ENCODE measurements around the gene TXNDC2. TPM values are rescaled to one million over a fixed set of nuclear protein-coding genes. Genes with fewer than 3 reads are reported as not detected.
A peak's percentile ranks its signal among the peaks of the same experiment; 100 is the strongest.

Gene TXNDC2
- total and polyA plus RNA-seq, 9 of the 15 experiments (the other 6 are each of a cell fraction or from before 2014, with no cell fraction given) = 1.2 to 4.9 (median 2.3) TPM

GRCh38 chr18:9928646-9929259 lies 43.0 kb downstream of the TXNDC2 start (continued):
- TF ChIP-seq GTF3C2 (IDR thresholded peaks at IDR 0.05; ENCODE audit: borderline replicate concordance, extremely low read depth, insufficient read length) (no peak), SMARCC2 (IDR thresholded peaks at IDR 0.05; ENCODE audit: low read depth) (no peak), NFIC (IDR thresholded peaks at IDR 0.05) (no peak), FOXJ3 (CRISPR knock-in tag; IDR thresholded peaks at IDR 0.05) (no peak), RUNX1 (IDR thresholded peaks at IDR 0.05; ENCODE audit: low read depth) (no peak)

DNA sequence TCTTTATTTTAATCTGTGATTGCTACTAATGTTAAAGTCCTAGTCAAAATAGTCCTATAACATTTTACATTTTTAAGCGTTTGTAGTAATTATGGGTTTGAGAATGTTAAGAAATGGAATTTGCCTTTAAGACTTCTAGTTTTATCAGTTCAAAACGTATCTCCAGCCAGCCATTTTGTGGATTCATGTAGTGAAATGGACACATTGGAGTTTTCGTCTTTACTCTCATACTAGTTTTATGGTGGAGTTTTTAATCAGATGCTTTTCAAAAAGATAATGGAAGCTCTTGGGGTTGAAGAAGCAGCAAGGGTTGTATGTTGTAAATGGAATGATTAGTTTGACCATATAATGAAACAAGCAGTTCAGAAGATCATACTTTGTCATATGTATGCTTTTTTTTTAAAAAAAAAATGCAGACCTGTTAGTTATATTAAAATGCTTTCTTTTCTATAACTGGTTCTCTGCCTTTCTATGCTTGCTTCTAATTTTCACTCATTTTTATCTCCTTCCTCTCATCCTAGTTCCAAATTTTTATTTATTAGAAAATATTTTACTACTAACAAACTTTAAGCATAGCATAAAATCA lies 44.6 kb downstream of the TXNDC2 start:
- ChIA-PET POLR2A (interaction anchor here (1.3 kb wide), 1 partner anchor 17 kb away, joined by 4 read pairs; the partner anchor contains the start of gene VAPA), CTCF (ENCODE audit: low intra/inter-chr PET ratio) (no interaction called here)
- no peaks in the 10 kb centered on the region for H3K27me3 ChIP-seq (ENCODE audit: control insufficient read depth in 2 of 2, insufficient read depth in 2 of 2, low read length in 2 of 2)
- peak overlapping the region; percentile 69; the same call in 2 of the 3 replicates for H3K27ac ChIP-seq (ENCODE audit: extremely low read depth, low read depth, low read length)
- WGBS (ENCODE audit: insufficient coverage, low coverage, missing lambda C conversion rate) = 8% methylated on average over 3 of the region's 3 CpGs
- BruUV-seq (replicated peaks) = no TSS peak
- H3K9me1 ChIP-seq (ENCODE audit: control insufficient read depth, insufficient read depth, low read length) = no peaks in the 10 kb centered on the region
- peaks cover 63% of the 10 kb centered on the region for H3K36me3 ChIP-seq (ENCODE audit: control insufficient read depth, insufficient read depth, low read length)
- H3K9ac ChIP-seq (ENCODE audit: insufficient read depth in 1 of 2, low read depth in 2 of 2, low read length in 2 of 2) = peak overlapping the region in 1 of 2 experiments; percentile 58; a peak in 2 of 4 replicates
- FAIRE-seq = no peak
- no peak for DNase-seq (ENCODE audit: extremely low read depth in 1 of 4, low spot score in 3 of 4)
- in situ Hi-C loops (cut with MboI) (no loop called here), intact Hi-C loops (cut with micrococcal nuclease) (loop anchor here (1.0 kb wide), 1 partner anchor 15 kb away; no protein-coding TSS in a partner anchor)
- peaks cover 4 to 58% of the 10 kb centered on the region in 2 experiments; a peak in 4 of 5 replicates for H3K4me1 ChIP-seq (replicated peaks in 1 of 2; ENCODE audit: control insufficient read depth in 2 of 2, insufficient read depth in 2 of 2, low read length in 2 of 2)
- no peak overlapping the region for H3K4me3 ChIP-seq
- peak overlapping the region; percentile 42 for H3K4me2 ChIP-seq (ENCODE audit: insufficient read depth, low read length)
- ATAC-seq = no peak
- H3K9me3 ChIP-seq (replicated peaks; ENCODE audit: control insufficient read depth, insufficient read depth, low read depth, low read length) = no peaks in the 10 kb centered on the region; the same call in 1 of the 2 replicates
- H2AFZ ChIP-seq (ENCODE audit: low read depth, low read length) = no peak overlapping the region
- H3K79me2 ChIP-seq (ENCODE audit: control insufficient read depth, insufficient read depth, low read length) = peaks cover 99% of the 10 kb centered on the region
- peaks cover 16% of the 10 kb centered on the region for H4K20me1 ChIP-seq (replicated peaks; ENCODE audit: control insufficient read depth, insufficient read depth, low read length)
- TF ChIP-seq MAFF (IDR thresholded peaks at IDR 0.05; ENCODE audit: low read length) = no peak
- no peak for TF ChIP-seq TARDBP (IDR thresholded peaks at IDR 0.05)
- TF ChIP-seq, protein P1, sequence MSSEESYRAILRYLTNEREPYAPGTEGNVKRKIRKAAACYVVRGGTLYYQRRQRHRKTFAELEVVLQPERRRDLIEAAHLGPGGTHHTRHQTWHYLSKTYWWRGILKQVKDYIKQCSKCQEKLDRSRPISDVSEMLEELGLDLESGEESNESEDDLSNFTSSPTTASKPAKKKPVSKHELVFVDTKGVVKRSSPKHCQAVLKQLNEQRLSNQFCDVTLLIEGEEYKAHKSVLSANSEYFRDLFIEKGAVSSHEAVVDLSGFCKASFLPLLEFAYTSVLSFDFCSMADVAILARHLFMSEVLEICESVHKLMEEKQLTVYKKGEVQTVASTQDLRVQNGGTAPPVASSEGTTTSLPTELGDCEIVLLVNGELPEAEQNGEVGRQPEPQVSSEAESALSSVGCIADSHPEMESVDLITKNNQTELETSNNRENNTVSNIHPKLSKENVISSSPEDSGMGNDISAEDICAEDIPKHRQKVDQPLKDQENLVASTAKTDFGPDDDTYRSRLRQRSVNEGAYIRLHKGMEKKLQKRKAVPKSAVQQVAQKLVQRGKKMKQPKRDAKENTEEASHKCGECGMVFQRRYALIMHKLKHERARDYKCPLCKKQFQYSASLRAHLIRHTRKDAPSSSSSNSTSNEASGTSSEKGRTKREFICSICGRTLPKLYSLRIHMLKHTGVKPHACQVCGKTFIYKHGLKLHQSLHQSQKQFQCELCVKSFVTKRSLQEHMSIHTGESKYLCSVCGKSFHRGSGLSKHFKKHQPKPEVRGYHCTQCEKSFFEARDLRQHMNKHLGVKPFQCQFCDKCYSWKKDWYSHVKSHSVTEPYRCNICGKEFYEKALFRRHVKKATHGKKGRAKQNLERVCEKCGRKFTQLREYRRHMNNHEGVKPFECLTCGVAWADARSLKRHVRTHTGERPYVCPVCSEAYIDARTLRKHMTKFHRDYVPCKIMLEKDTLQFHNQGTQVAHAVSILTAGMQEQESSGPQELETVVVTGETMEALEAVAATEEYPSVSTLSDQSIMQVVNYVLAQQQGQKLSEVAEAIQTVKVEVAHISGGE (CRISPR knock-in tag; IDR thresholded peaks at IDR 0.05) = no peak
- TF ChIP-seq NBN (IDR thresholded peaks at IDR 0.05; ENCODE audit: low read depth) = no peak
- TF ChIP-seq, protein P2, sequence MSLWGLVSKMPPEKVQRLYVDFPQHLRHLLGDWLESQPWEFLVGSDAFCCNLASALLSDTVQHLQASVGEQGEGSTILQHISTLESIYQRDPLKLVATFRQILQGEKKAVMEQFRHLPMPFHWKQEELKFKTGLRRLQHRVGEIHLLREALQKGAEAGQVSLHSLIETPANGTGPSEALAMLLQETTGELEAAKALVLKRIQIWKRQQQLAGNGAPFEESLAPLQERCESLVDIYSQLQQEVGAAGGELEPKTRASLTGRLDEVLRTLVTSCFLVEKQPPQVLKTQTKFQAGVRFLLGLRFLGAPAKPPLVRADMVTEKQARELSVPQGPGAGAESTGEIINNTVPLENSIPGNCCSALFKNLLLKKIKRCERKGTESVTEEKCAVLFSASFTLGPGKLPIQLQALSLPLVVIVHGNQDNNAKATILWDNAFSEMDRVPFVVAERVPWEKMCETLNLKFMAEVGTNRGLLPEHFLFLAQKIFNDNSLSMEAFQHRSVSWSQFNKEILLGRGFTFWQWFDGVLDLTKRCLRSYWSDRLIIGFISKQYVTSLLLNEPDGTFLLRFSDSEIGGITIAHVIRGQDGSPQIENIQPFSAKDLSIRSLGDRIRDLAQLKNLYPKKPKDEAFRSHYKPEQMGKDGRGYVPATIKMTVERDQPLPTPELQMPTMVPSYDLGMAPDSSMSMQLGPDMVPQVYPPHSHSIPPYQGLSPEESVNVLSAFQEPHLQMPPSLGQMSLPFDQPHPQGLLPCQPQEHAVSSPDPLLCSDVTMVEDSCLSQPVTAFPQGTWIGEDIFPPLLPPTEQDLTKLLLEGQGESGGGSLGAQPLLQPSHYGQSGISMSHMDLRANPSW (CRISPR knock-in tag; IDR thresholded peaks at IDR 0.05) = no peak

Measured in K562 (cell line).